GM15510 (cell line): ENCODE measurements around the gene CUBN.

Source experiments
- POLR2A ChIP-seq: IDR thresholded peaks from 3 replicates; pipeline ENCODE4 v1.6.1; 2011; ENCODE audit warnings: borderline replicate concordance; ENCODE audit not compliant: insufficient read length; ENCODE audit errors: extremely low read depth

CUBN gene

GRCh38 chr10:17051851-17052250 is 77.8 kb downstream of the CUBN start:
- TF ChIP-seq POLR2A = no peak

GRCh38 chr10:17049195-17049594 is 80.4 kb downstream of the CUBN start:
- TF ChIP-seq POLR2A = no peak

GRCh38 chr10:17047908-17048307 is 81.7 kb downstream of the CUBN start:
- no peak for TF ChIP-seq POLR2A

- no peak for TF ChIP-seq POLR2A
These were observed 82.6 kb downstream of the CUBN start for GRCh38 chr10:17046989-17047388.

- TF ChIP-seq POLR2A = no peak
These were observed 86.0 kb downstream of the CUBN start for GRCh38 chr10:17043586-17043985.

GRCh38 chr10:17041626-17042520 is 87.7 kb downstream of the CUBN start:
- TF ChIP-seq POLR2A = no peak

- no peak for TF ChIP-seq POLR2A
These were observed 91.0 kb downstream of the CUBN start for GRCh38 chr10:17038627-17039026.

GRCh38 chr10:17037910-17038309 is 91.7 kb downstream of the CUBN start:
- TF ChIP-seq POLR2A = no peak

GRCh38 chr10:17035446-17035845 is 94.2 kb downstream of the CUBN start:
- no peak for TF ChIP-seq POLR2A

- TF ChIP-seq POLR2A = no peak
These were observed 95.9 kb downstream of the CUBN start for GRCh38 chr10:17033529-17034260.

GRCh38 chr10:17031637-17032635 is 97.7 kb downstream of the CUBN start:
- TF ChIP-seq POLR2A = no peak

GRCh38 chr10:17029581-17030271 is 99.9 kb downstream of the CUBN start:
- TF ChIP-seq POLR2A = no peak

- no peak for TF ChIP-seq POLR2A
These were observed 100.4 kb downstream of the CUBN start for GRCh38 chr10:17029239-17029580.

GRCh38 chr10:17028798-17029197 is 100.8 kb downstream of the CUBN start:
- TF ChIP-seq POLR2A = no peak
